ENCODE measurements around the gene PDE1A.

DNA sequence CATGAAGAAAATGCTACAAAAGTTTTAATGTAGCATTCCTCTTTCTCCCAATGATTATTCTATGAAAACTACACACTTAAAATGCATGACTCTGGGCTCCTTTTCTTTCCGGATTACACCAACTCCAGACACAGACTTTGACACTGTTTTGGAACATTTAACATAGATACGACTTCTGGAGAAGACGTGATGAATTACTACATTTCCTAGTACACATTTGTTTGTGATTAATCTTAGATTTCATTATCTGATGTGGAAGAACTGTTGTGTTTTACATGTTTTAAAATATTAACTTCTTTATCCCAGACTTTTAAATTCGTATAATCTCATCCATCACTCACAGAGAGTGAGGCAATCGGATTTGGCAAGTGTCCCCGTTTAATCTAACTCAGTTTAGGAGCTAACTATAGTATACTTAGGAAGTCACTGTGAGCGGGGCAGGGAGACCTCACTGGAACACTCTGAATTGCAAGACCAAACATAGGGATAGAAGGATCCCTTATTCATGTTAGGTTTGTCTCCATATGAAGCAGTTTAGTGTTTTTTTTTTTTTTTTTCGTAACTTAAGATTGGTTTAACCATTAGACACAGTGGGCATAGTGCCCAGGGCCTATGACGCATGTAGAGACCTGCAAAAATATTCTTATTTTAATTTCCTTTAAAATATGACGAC is 66.7 kb downstream of the PDE1A start:
- TF ChIP-seq, protein P1, sequence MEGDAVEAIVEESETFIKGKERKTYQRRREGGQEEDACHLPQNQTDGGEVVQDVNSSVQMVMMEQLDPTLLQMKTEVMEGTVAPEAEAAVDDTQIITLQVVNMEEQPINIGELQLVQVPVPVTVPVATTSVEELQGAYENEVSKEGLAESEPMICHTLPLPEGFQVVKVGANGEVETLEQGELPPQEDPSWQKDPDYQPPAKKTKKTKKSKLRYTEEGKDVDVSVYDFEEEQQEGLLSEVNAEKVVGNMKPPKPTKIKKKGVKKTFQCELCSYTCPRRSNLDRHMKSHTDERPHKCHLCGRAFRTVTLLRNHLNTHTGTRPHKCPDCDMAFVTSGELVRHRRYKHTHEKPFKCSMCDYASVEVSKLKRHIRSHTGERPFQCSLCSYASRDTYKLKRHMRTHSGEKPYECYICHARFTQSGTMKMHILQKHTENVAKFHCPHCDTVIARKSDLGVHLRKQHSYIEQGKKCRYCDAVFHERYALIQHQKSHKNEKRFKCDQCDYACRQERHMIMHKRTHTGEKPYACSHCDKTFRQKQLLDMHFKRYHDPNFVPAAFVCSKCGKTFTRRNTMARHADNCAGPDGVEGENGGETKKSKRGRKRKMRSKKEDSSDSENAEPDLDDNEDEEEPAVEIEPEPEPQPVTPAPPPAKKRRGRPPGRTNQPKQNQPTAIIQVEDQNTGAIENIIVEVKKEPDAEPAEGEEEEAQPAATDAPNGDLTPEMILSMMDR (IDR thresholded peaks at IDR 0.05): no peak
- TF ChIP-seq POLR2A (IDR thresholded peaks at IDR 0.05) (no peak), POLR2AphosphoS5 (IDR thresholded peaks at IDR 0.05) (no peak)

All from suprapubic skin (tissue), 4 donors.